Stimulated activated CD4-positive, alpha-beta T cell treated with anti-CD3 and anti-CD28 coated beads, Interleukin-15, amount 100 ng/mL, for 48 hours (primary cell): ENCODE measurements around the gene NLK.
A peak's percentile ranks its signal among the peaks of the same experiment; 100 is the strongest.
"Not testable (repeated sequence)": the region's sequence is repeated elsewhere in the genome, so short reads cannot be mapped to it uniquely, and the experiment has no call there.

Experiments used
- DNase-seq, 2 donors: peaks; one replicate each; pipeline ENCODE4 v3.0.0-alpha.2; 2020; ENCODE audit warnings: low read depth in 2 of 2

The NLK gene

GRCh38 chr17:28155405-28155804 lies 112.9 kb downstream of the NLK start:
- DNase-seq, result not testable (repeated sequence)

- no peak for DNase-seq
Observed at GRCh38 chr17:28159004-28159403, 116.5 kb downstream of the NLK start.

- no peak for DNase-seq
Observed at GRCh38 chr17:28159924-28160323, 117.4 kb downstream of the NLK start.

GRCh38 chr17:28160610-28161009 lies 118.1 kb downstream of the NLK start:
- DNase-seq, result no peak

- no peak for DNase-seq
Observed at GRCh38 chr17:28161311-28161710, 118.8 kb downstream of the NLK start.

- no peak for DNase-seq
Observed at GRCh38 chr17:28166478-28166877, 124.0 kb downstream of the NLK start.

- no peak for DNase-seq
Observed at GRCh38 chr17:28169621-28170349, 127.3 kb downstream of the NLK start.

- DNase-seq, result no peak
Observed at GRCh38 chr17:28170771-28171170, 128.3 kb downstream of the NLK start.

GRCh38 chr17:28173031-28173561 lies 130.6 kb downstream of the NLK start:
- DNase-seq, result no peak

- DNase-seq, result no peak
Observed at GRCh38 chr17:28173801-28174200, 131.3 kb downstream of the NLK start.

- DNase-seq, result peak in 1 of 2 donors; percentile 25
Observed at GRCh38 chr17:28174352-28175046, 132.0 kb downstream of the NLK start.

- no peak for DNase-seq
Observed at GRCh38 chr17:28177351-28177750, 134.9 kb downstream of the NLK start.

- no peak for DNase-seq
Observed at GRCh38 chr17:28178800-28179199, 136.3 kb downstream of the NLK start.

GRCh38 chr17:28180449-28180848 lies 138.0 kb downstream of the NLK start:
- no peak for DNase-seq

- DNase-seq, result no peak
Observed at GRCh38 chr17:28181568-28181967, 139.1 kb downstream of the NLK start.

GRCh38 chr17:28182559-28182958 lies 140.1 kb downstream of the NLK start:
- no peak for DNase-seq

GRCh38 chr17:28185658-28186057 lies 143.2 kb downstream of the NLK start:
- no peak for DNase-seq

- DNase-seq, result not testable (repeated sequence)
Observed at GRCh38 chr17:28186472-28186871, 144.0 kb downstream of the NLK start.

GRCh38 chr17:28187931-28188330 lies 145.5 kb downstream of the NLK start:
- DNase-seq, result no peak

GRCh38 chr17:28188841-28189263 lies 146.4 kb downstream of the NLK start:
- DNase-seq, result no peak

- no peak for DNase-seq
Observed at GRCh38 chr17:28189667-28190066, 147.2 kb downstream of the NLK start.

- no peak for DNase-seq
Observed at GRCh38 chr17:28191018-28191417, 148.5 kb downstream of the NLK start.

- no peak for DNase-seq
Observed at GRCh38 chr17:28193241-28193640, 150.8 kb downstream of the NLK start.
